Measurements from ENCODE around the gene CLOCK. TPM values are rescaled to one million over a fixed set of nuclear protein-coding genes. Genes with fewer than 3 reads are reported as not detected.
A peak's percentile ranks its signal among the peaks of the same experiment; 100 is the strongest.

CLOCK gene
- total and polyA plus RNA-seq, 2 of the 8 experiments (the other 6 are each of a cell fraction or from before 2014, with no cell fraction given) = 7.7 to 24.2 TPM

GRCh38 chr4:55405073-55405472 is 141.6 kb downstream of the CLOCK start:
- peak; percentile 7 for FAIRE-seq

More at GRCh38 chr4:55405073-55405472, 141.6 kb downstream of the CLOCK start:
- Histone ChIP-seq H3K9ac (replicated peaks in 1 of 4; ENCODE audit: extremely low read depth in 1 of 4, low read depth in 3 of 4, low read length in 3 of 4) (no peak overlapping the region), H3K27ac (ENCODE audit: low read depth, low read length) (no peak overlapping the region), H4K20me1 (replicated peaks in 1 of 2; ENCODE audit: control insufficient read depth in 1 of 2, insufficient read depth in 2 of 2, low read length in 2 of 2) (peaks cover 12 to 17% of the 10 kb centered on the region in 2 experiments), H4K91ac (replicated peaks; ENCODE audit: insufficient read length, low read length) (no peak overlapping the region), H2BK5ac (ENCODE audit: low read depth, low read length) (no peak overlapping the region), H3K4me1 (replicated peaks in 1 of 4; ENCODE audit: control insufficient read depth in 3 of 4, insufficient read depth in 4 of 4, low read length in 3 of 4) (peaks cover 0 to 3% (median under 1%) of the 10 kb centered on the region in 4 experiments; a peak in 2 of 7 replicates), H3K79me2 (ENCODE audit: control insufficient read depth in 1 of 2, insufficient read depth in 2 of 2, low read length in 2 of 2) (peaks cover 9 to 90% of the 10 kb centered on the region in 2 experiments), H3K56ac (replicated peaks; ENCODE audit: insufficient read length, low read depth, low read length) (no peak overlapping the region), H3K36me3 (ENCODE audit: control insufficient read depth in 2 of 4, insufficient read depth in 4 of 4, low read length in 3 of 4) (peaks cover 2 to 47% (median 14%) of the 10 kb centered on the region in 4 experiments; a peak in 6 of 8 replicates), H3K79me1 (ENCODE audit: low read depth, low read length) (peaks cover 3% of the 10 kb centered on the region), H3K18ac (ENCODE audit: extremely low read depth, low read length) (no peak overlapping the region), H2BK12ac (ENCODE audit: low read depth, low read length) (no peak overlapping the region), H4K5ac (ENCODE audit: insufficient read length, low read depth, low read length) (no peak overlapping the region), H3K14ac (ENCODE audit: insufficient read length) (no peak overlapping the region), H2BK120ac (replicated peaks; ENCODE audit: low read depth, low read length) (no peak overlapping the region), H2AK5ac (ENCODE audit: low read depth, low read length) (no peak overlapping the region), H3K27me3 (replicated peaks in 1 of 4; ENCODE audit: control insufficient read depth in 3 of 4, extremely low read depth in 1 of 4, insufficient read depth in 3 of 4, low read length in 3 of 4) (no peaks in the 10 kb centered on the region), H4K8ac (ENCODE audit: extremely low read depth, insufficient read depth, low read length) (no peak overlapping the region), H3K9me3 (ENCODE audit: insufficient read depth in 2 of 2, low read depth in 1 of 2, low read length in 1 of 2) (no peaks in the 10 kb centered on the region), H3K4ac (replicated peaks; ENCODE audit: insufficient read length, low read depth, low read length) (no peak overlapping the region), H3K23ac (ENCODE audit: insufficient read length) (no peak overlapping the region), H3K4me3 (ENCODE audit: extremely low read depth in 1 of 4, insufficient read depth in 2 of 4, low read depth in 3 of 4, low read length in 4 of 4) (no peak overlapping the region), H3K23me2 (ENCODE audit: low read depth, low read length) (no peaks in the 10 kb centered on the region), H2BK15ac (ENCODE audit: low read length) (no peak overlapping the region), H2BK20ac (ENCODE audit: low read length) (no peak overlapping the region), H2AFZ (ENCODE audit: low read length) (no peak overlapping the region), H3K4me2 (ENCODE audit: insufficient read depth in 1 of 2, low read depth in 2 of 2, low read length in 2 of 2) (no peak overlapping the region)
- CTCF ChIA-PET (ENCODE audit: partially characterized antibody) = interaction anchor here (2.3 kb wide), 1 partner anchor 433 kb away, joined by 6 read pairs; no protein-coding TSS in a partner anchor
- no peak for DNase-seq (ENCODE audit: low read depth in 1 of 2, low spot score in 2 of 2)
- 91% methylated on average over 3 of the region's 3 CpGs; no CpG with 5 or more reads in 1 of the 2 experiments for WGBS, 2 experiments (ENCODE audit: extremely low coverage in 1 of 2, insufficient coverage in 1 of 2, insufficient read length in 1 of 2, insufficient replicate concordance in 2 of 2, low coverage in 1 of 2, low lambda C conversion rate in 2 of 2, missing lambda C conversion rate in 1 of 2)
- no peak for TF ChIP-seq RBBP5 (IDR thresholded peaks at IDR 0.05; ENCODE audit: borderline replicate concordance, low read depth, low read length)
- TF ChIP-seq RXRA (IDR thresholded peaks at IDR 0.05; ENCODE audit: insufficient read depth, low read depth, low read length) = no peak
- TF ChIP-seq TAF1 (IDR thresholded peaks at IDR 0.05; ENCODE audit: low read depth, low read length) = no peak
- no peak for TF ChIP-seq TAF7 (optimal IDR thresholded peaks at IDR 0.05; ENCODE audit: borderline replicate concordance, low read depth, low read length)
- TF ChIP-seq ZNF274 (IDR thresholded peaks at IDR 0.05; ENCODE audit: borderline replicate concordance, extremely low read depth, low read length) = no peak
- POLR2A ChIA-PET (ENCODE audit: partially characterized antibody) = interaction anchor here (0.7 to 1.2 kb wide), 3 partner anchors 10 to 73 kb away, joined by 3 to 7 read pairs (median 3); partner anchors contain the start of gene TMEM165

Data from H1 (cell line).